GM12892 (cell line): Measurements from ENCODE around the gene COL23A1.

Source experiments
- DNase-seq: peaks from one replicate; pipeline ENCODE4 v3.0.0; 2011; ENCODE audit not compliant: insufficient read length
- FAIRE-seq: peaks from 2 replicates; lab custom pipeline; 2011; peaks lifted over from hg19 to GRCh38; lab: Jason Lieb, UNC
- POLR2A ChIP-seq: IDR thresholded peaks from 2 replicates; pipeline ENCODE4 v1.6.1; 2011; ENCODE audit warnings: low read depth, low read length, control low read depth
- POLR2AphosphoS5 ChIP-seq: IDR thresholded peaks from 2 replicates; pipeline ENCODE4 v1.6.1; 2011; ENCODE audit warnings: low read depth, low read length, control low read depth
- TAF1 ChIP-seq: IDR thresholded peaks from 2 replicates; pipeline ENCODE4 v1.6.1; 2011; ENCODE audit warnings: low read depth, mild to moderate bottlenecking, control low read depth, low read length, borderline replicate concordance

COL23A1 gene

GRCh38 chr5:178583279-178583678, 6.9 kb downstream of the COL23A1 start:
- no peak for FAIRE-seq
- TF ChIP-seq POLR2AphosphoS5 (no peak), POLR2A (no peak)
- DNase-seq: no peak

- no peak for DNase-seq
Observed at GRCh38 chr5:178582291-178582690, 7.9 kb downstream of the COL23A1 start.

GRCh38 chr5:178581621-178582020, 8.6 kb downstream of the COL23A1 start:
- no peak for DNase-seq
- no peak for FAIRE-seq

More at GRCh38 chr5:178582291-178582690, 7.9 kb downstream of the COL23A1 start:
- FAIRE-seq: no peak
- TF ChIP-seq TAF1: no peak
- TF ChIP-seq POLR2AphosphoS5: no peak
- TF ChIP-seq POLR2A: no peak

GRCh38 chr5:178580271-178580955, 9.8 kb downstream of the COL23A1 start:
- TF ChIP-seq POLR2A (no peak), POLR2AphosphoS5 (no peak), TAF1 (no peak)
- DNase-seq (no peak), FAIRE-seq (no peak)

More at GRCh38 chr5:178581621-178582020, 8.6 kb downstream of the COL23A1 start:
- TF ChIP-seq POLR2AphosphoS5 (no peak), TAF1 (no peak), POLR2A (no peak)

- TF ChIP-seq POLR2A (no peak), POLR2AphosphoS5 (no peak), TAF1 (no peak)
- DNase-seq (no peak), FAIRE-seq (no peak)
Observed at GRCh38 chr5:178577944-178578343, 12.2 kb downstream of the COL23A1 start.

GRCh38 chr5:178577376-178577839, 12.8 kb downstream of the COL23A1 start:
- TF ChIP-seq POLR2AphosphoS5: no peak
- no peak for TF ChIP-seq POLR2A
- TF ChIP-seq TAF1: no peak
- DNase-seq (no peak), FAIRE-seq (no peak)

GRCh38 chr5:178576591-178577351, 13.4 kb downstream of the COL23A1 start:
- no peak for FAIRE-seq
- no peak for DNase-seq

GRCh38 chr5:178573216-178573615, 17.0 kb downstream of the COL23A1 start:
- DNase-seq: no peak
- no peak for FAIRE-seq
- TF ChIP-seq POLR2AphosphoS5 (no peak), POLR2A (no peak), TAF1 (no peak)

More at GRCh38 chr5:178576591-178577351, 13.4 kb downstream of the COL23A1 start:
- TF ChIP-seq TAF1: no peak
- TF ChIP-seq POLR2A: no peak
- TF ChIP-seq POLR2AphosphoS5: no peak

- FAIRE-seq (no peak), DNase-seq (no peak)
- TF ChIP-seq POLR2A (no peak), POLR2AphosphoS5 (no peak), TAF1 (no peak)
Observed at GRCh38 chr5:178572617-178573016, 17.6 kb downstream of the COL23A1 start.

- no peak for FAIRE-seq
- TF ChIP-seq POLR2AphosphoS5: no peak
- no peak for TF ChIP-seq POLR2A
- no peak for TF ChIP-seq TAF1
Observed at GRCh38 chr5:178569485-178569884, 20.7 kb downstream of the COL23A1 start.

GRCh38 chr5:178564811-178565550, 25.2 kb downstream of the COL23A1 start:
- FAIRE-seq (no peak), DNase-seq (no peak)
- TF ChIP-seq POLR2AphosphoS5 (no peak), TAF1 (no peak), POLR2A (no peak)

More at GRCh38 chr5:178569485-178569884, 20.7 kb downstream of the COL23A1 start:
- no peak for DNase-seq
